Dedifferentiated amniotic fluid mesenchymal stem cell (primary cell): ENCODE results near the gene NPR2.

Experiments used
- DNase-seq: peaks from one replicate; pipeline ENCODE4 v3.0.0-alpha.2; 2016; ENCODE audit errors: extremely low spot score

Gene NPR2

DNA sequence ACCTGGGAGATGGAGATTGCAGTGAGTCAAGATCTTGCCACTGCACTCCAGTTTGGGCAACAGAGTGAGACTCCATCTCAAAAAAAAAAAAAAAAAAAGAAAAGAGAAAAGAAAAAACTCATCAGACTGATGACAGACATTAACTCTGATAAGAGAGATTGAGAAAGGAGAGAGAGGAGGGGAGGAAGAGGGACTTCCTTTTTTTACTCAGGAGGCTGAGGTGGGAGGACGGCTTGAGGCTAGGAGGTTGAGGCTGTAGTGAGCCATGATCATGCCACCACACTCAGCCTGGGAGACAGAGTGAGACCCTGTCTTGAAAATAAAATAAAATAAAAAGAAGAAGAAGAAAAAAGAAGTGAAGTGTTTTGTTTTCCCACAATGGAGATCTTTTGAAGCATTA is 27.6 kb upstream of the NPR2 start:
- no peak for DNase-seq

DNA sequence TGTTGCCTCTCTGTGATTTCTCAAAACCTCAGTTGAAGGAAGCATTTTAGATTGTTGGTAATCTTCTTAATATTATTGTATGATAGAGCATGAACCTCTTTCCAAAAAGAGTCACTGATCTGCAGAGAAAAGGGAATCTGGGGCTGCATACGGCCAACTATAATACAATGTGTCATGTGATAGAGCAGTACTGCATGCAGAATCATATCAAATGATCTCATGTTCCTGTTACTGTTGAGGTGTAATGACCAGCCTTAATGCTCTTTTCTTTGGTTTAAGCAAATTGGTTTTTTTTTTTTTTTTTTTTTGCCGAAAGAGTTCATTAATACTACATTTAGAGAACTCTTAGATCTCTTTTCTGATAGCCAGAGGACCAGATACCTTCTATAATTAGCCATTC is 24.4 kb upstream of the NPR2 start:
- DNase-seq, result no peak

DNA sequence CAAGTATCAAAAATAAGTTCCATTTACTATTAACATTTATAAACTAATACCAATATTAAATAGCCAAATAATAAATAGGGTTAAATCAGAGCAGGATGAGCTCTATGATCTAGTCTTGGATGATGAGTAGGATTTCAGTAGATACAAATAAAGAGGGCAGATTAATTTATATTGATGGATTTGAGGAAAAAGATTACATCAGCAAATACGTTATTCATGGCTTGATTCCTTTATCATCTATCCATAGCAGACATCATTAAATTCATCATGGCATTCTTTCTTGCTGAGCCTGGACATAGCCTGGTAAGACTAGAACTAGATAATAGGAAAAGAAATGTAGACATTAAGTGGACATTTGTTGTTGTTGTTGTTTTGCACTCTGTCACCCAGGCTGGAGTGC is 23.9 kb upstream of the NPR2 start:
- DNase-seq, result no peak

DNA sequence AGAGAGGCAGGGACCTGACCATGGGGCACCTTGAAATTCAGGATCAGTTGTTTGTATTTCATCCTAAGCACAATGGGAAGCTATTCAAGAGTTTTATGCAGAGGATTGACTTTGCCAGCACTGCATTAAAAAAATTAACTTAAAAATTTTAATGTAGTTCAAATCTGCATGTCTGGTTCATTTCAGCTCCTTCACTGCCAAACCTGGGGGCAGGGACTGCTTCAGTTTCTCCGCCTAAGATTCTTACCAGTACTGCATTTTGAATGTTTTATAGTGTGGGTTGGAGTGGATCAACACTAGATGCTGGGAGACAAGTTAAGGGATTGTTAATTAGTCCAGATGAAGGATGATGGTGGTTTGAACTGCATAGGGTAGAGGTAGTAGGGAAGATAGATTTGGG is 21.6 kb upstream of the NPR2 start:
- no peak for DNase-seq

- no peak for DNase-seq
Measured at GRCh38 chr9:35771075-35771433, 20.3 kb upstream of the NPR2 start.

DNA sequence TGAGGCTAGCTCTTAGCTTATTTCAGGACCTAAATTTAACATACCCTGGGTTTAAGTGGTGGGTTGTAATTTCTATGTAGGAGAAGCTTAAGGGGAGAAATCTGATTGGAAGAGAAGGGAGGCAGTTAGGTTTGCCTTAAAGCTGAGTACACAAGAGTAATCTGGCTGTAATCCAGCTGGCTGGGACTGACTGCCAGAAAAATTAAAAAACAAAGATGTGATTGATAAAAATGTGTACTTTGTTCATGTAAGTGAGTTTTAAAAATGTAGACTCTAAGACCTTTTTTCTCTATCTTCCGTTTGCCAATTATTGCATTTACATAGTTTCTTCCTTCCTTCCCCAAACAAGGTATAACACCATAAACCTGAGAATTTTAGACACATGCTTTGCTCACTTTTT is 19.9 kb upstream of the NPR2 start:
- no peak for DNase-seq

GRCh38 chr9:35771943-35772342 is 19.4 kb upstream of the NPR2 start:
- no peak for DNase-seq

DNA sequence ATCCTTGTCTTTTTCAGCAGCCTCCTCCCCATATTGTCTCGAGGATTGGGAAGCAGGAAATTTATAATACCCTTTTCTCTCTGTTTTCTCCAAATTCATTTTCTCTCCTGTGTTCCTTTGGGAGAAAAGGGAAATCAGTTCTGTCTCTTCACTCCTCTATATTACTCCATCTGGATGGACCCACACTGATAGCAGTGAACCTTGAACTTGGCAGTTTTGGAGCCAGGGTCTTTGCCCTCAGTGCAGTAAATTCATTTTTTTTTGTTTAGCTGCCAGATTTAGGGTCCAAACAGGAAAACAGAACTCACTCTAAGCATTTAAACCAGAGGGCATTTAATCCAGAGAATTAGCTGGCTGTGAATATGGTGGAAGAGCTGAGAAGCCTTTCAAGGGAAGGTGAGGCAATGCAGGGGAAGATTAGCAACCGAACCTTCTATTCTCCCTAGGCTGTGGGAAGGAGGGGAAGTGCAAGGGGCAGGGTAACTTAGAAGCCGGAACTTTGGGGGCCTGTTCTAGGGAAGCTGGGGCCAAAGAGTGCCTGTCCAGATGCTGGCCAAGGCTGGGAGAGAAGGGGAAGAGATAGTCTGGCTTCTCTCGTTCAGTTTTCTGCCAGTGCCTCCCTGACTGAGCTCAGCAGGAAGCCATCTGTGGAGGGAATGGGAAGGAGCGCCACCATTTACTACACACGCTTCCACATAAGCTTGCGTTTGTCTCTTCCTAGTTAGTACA is 16.3 kb upstream of the NPR2 start:
- DNase-seq, result no peak

- DNase-seq, result no peak
Measured at GRCh38 chr9:35776018-35776417, 15.4 kb upstream of the NPR2 start.

GRCh38 chr9:35778496-35778895 is 12.9 kb upstream of the NPR2 start:
- no peak for DNase-seq

DNA sequence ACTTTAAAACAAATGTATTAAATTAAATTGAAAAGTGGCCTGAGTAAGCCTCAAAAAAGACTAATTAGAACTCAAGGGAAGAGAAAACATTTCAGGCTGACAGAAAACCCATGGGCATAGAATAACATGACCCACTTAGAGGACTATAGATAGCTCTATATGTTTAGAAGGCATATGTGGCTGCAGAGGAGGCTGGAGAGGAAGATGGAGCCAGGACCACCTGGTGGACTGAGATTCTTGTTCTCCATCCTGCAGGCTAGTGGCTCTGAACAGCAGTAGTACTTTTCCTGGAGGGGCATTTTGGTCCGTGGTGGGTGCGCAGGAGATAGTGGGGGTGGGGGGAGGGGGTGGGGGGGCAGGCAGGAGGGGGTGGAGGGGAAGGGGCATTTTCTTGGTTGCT is 10.3 kb upstream of the NPR2 start:
- no peak for DNase-seq

GRCh38 chr9:35783418-35783817 is 8.0 kb upstream of the NPR2 start:
- no peak for DNase-seq

DNA sequence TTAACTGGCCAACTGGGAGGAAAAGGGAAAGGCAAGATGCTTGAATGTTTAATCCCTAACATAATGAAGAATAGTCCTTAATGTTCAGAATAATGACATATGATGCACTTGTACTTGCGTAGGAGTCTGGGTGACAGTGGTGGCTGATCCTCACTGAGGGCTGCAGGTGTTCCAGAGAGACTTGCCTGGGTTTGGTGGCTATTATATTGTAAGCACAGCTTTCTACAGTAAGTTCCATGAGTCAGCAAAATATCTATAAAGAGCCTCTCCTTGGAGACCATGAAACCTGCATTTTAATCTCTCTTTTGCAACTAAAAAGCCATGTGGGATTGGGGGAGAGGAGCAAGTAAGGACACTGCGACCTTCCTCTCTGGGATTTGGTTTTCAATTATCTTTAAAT is 1.9 kb upstream of the NPR2 start:
- DNase-seq, result no peak

- DNase-seq, result no peak
Measured at GRCh38 chr9:35790025-35790384, 1.4 kb upstream of the NPR2 start.

GRCh38 chr9:35790385-35791296 is 750 bp upstream of the NPR2 start:
- DNase-seq, result peak; percentile 85

DNA sequence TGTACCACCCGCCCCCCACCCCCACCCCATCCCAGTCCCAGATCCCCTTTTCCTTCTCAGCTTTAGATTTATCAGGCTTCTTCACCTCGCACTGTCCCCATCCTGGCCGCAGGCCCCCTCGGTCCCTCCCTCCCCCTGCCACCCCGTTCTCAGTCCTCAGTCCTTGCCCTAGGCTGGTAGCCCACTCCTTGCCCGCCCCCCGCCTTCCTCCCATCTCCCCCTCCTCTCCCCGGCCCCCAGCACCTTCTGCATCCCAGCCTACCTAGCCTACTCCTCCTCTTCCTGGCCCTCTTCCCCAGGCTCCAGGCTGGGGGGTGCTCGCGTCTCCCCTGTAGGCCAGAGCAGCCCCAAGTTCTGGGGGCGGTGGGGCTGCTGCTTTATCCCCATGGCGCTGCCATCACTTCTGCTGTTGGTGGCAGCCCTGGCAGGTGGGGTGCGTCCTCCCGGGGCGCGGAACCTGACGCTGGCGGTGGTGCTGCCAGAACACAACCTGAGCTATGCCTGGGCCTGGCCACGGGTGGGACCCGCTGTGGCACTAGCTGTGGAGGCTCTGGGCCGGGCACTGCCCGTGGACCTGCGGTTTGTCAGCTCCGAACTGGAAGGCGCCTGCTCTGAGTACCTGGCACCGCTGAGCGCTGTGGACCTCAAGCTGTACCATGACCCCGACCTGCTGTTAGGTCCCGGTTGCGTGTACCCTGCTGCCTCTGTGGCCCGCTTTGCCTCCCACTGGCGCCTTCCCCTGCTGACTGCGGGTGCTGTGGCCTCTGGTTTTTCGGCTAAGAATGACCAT is 828 bp downstream of the NPR2 start:
- DNase-seq, result no peak

DNA sequence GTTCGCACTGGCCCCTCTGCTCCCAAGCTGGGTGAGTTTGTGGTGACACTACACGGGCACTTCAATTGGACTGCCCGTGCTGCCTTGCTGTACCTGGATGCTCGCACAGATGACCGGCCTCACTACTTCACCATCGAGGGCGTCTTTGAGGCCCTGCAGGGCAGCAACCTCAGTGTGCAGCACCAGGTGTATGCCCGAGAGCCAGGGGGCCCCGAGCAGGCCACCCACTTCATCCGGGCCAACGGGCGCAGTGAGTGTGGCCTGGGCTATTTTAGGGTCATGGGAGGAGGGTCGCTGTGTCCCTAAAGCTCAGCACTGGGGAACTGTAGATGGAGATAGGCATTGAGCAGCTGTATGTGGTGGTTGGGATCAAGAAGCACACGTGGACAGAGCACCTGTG is 1.4 kb downstream of the NPR2 start:
- no peak for DNase-seq

GRCh38 chr9:35793461-35793860 is 2.1 kb downstream of the NPR2 start:
- DNase-seq, result no peak

- no peak for DNase-seq
Measured at GRCh38 chr9:35795695-35796094, 4.3 kb downstream of the NPR2 start.

DNA sequence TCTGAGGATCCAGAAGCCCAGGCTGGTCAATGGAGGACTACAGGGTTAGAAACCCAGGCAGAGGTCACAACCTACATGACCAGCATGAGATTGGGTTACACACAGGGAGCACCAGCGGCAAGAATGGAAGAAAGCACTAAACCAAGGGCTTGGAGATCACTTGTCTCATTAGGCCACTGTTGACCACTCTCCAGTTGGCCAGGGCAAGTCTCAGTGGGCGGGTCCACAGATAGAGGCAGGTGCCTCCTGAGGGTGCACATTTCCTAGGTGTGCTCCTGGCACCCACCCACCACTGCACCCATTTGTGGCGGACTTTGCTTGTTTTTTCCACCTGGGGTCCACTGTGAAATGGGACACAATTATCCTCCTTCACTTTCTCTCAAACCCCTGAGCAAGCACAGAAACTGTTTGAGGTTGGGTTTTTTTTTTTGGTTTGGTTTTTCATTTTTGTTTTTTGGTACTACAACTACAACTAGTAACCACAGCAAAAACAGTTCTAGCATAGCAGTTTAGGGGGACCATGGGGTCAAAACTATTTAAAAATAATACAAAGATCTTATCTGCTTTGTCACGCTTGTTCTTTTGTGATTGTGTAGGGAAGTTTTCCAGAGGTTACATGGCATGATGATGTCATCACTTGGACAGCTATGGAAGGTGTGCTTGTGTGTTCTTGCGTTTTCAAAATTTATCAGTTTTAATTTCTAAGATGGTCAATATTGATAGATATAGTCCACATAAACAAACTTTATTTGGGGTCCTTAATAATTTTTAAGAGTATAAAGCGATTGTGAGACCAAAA is 6.1 kb downstream of the NPR2 start:
- DNase-seq, result no peak

DNA sequence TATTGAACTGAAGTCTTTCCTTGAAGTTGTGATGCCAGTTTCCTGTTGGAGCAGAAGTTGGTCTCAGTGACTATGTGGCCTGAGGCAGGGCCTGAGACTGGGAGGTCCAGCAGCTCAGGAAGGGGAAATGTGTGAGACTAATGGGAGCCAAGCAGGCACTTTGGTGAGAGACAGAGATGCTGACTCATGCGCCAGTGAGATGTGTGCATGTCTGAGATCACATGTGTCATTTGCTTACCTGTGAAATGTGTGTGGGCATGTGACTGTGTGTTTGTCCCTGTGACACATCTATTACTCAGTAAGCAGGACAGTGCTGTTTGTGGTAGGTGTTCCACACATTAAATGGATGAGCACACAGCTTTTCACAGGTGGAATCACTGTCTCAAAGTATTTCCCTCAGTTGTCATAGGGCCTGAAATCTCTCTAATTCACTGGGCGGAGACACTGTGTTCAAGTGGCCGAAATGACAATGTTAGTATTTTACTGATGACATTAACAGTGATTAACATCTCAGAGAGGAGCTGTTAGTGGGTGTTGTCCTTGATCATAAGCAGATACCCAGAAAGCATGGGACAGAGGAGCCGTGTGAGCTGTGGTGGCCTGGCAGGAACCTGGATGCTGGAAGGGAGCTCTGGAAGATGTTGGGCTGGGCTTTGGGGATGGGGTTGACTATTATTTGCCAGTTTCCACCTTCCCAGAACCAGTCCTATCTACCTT is 7.4 kb downstream of the NPR2 start:
- DNase-seq, result no peak
